Mesenchymal stem cell (in vitro differentiated cells and primary cell): ENCODE measurements around the gene TEAD1.

Experiments used
- DNase-seq: peaks from one replicate; pipeline ENCODE4 v3.0.0-alpha.2; 2013
- H2AFZ ChIP-seq: one replicate; pipeline ENCODE4 v1.6.1; 2013; ENCODE audit warnings: low read depth, mild to moderate bottlenecking, control low read depth, inconsistent platforms, low read length, moderate library complexity
- H2AK5ac ChIP-seq: 2 replicates; pipeline ENCODE4 v1.6.1; 2013; ENCODE audit warnings: low read length, moderate library complexity, mild to moderate bottlenecking, inconsistent platforms; ENCODE audit not compliant: severe bottlenecking
- H2BK120ac ChIP-seq: one replicate; pipeline ENCODE4 v1.6.1; 2013; ENCODE audit warnings: low read depth, mild to moderate bottlenecking, inconsistent platforms, low read length, moderate library complexity
- H2BK12ac ChIP-seq, 2 experiments: one replicate each; pipeline ENCODE4 v1.6.1; 2013; ENCODE audit warnings: inconsistent platforms in 2 of 2, low read length in 2 of 2, mild to moderate bottlenecking in 2 of 2, moderate library complexity in 2 of 2, control low read depth in 1 of 2
- H2BK15ac ChIP-seq: one replicate; pipeline ENCODE4 v1.6.1; 2013; ENCODE audit warnings: mild to moderate bottlenecking, low read depth, inconsistent platforms; ENCODE audit not compliant: poor library complexity, severe bottlenecking
- H2BK5ac ChIP-seq: 2 replicates; pipeline ENCODE4 v1.6.1; 2013; ENCODE audit warnings: low read depth, mild to moderate bottlenecking, low read length, control low read depth, inconsistent platforms; ENCODE audit not compliant: poor library complexity, severe bottlenecking
- H3K14ac ChIP-seq, 2 experiments: one replicate each; pipeline ENCODE4 v1.6.1; 2013; ENCODE audit warnings: inconsistent platforms in 2 of 2, low read length in 2 of 2, control low read depth in 1 of 2, mild to moderate bottlenecking in 1 of 2, moderate library complexity in 1 of 2
- H3K18ac ChIP-seq, 2 experiments: one replicate each; pipeline ENCODE4 v1.6.1; 2013; ENCODE audit warnings: inconsistent platforms in 2 of 2, low read length in 2 of 2, control low read depth in 1 of 2, low read depth in 1 of 2, mild to moderate bottlenecking in 1 of 2
- H3K23ac ChIP-seq, 2 experiments: one replicate each; pipeline ENCODE4 v1.6.1; 2013; ENCODE audit warnings: inconsistent platforms in 2 of 2, low read length in 2 of 2, mild to moderate bottlenecking in 2 of 2, moderate library complexity in 2 of 2, control low read depth in 1 of 2
- H3K27ac ChIP-seq: 2 replicates; pipeline ENCODE4 v1.5.1; 2013; ENCODE audit warnings: mild to moderate bottlenecking, moderate library complexity, low read length, control low read depth, inconsistent platforms; ENCODE audit not compliant: poor library complexity, severe bottlenecking
- H3K27me3 ChIP-seq, 2 experiments: 2 replicates each; pipeline versions ENCODE4 v1.6.1 to v1.7.0; 2013; ENCODE audit warnings: low read length in 2 of 2, mild to moderate bottlenecking in 2 of 2, moderate library complexity in 2 of 2, control low read depth in 1 of 2, inconsistent platforms in 1 of 2; ENCODE audit not compliant: control insufficient read depth in 1 of 2, insufficient read depth in 1 of 2
- H3K36me3 ChIP-seq, 2 experiments: 2 replicates each; pipeline versions ENCODE4 v1.6.1 to v1.7.0; 2013; ENCODE audit warnings: low read length in 2 of 2, control low read depth in 1 of 2, inconsistent platforms in 1 of 2, low read depth in 1 of 2, mild to moderate bottlenecking in 1 of 2; ENCODE audit not compliant: insufficient read depth in 2 of 2, control insufficient read depth in 1 of 2
- H3K4ac ChIP-seq, 2 experiments: one replicate each; pipeline ENCODE4 v1.6.1; 2013; ENCODE audit warnings: inconsistent platforms in 2 of 2, low read length in 2 of 2, mild to moderate bottlenecking in 2 of 2, moderate library complexity in 2 of 2, control low read depth in 1 of 2, low read depth in 1 of 2
- H3K4me1 ChIP-seq: 2 replicates; pipeline ENCODE4 v1.6.1; 2013; ENCODE audit warnings: low read depth, low read length, control low read depth; ENCODE audit not compliant: control insufficient read depth, insufficient read depth
- H3K4me2 ChIP-seq: 2 replicates; pipeline ENCODE4 v1.6.1; 2013; ENCODE audit warnings: low read length, mild to moderate bottlenecking, inconsistent platforms; ENCODE audit not compliant: poor library complexity, severe bottlenecking
- H3K4me3 ChIP-seq, 2 experiments: 2 replicates each; pipeline versions ENCODE4 v1.5.1 to v1.7.0; 2013; ENCODE audit warnings: low read length in 2 of 2, mild to moderate bottlenecking in 2 of 2, control low read depth in 1 of 2, low read depth in 1 of 2; ENCODE audit not compliant: insufficient read depth in 1 of 2
- H3K79me1 ChIP-seq: replicated peaks from 2 replicates; pipeline ENCODE4 v1.6.1; 2013; ENCODE audit warnings: mild to moderate bottlenecking, control low read depth, low read length, inconsistent platforms; ENCODE audit not compliant: poor library complexity, severe bottlenecking
- H3K9ac ChIP-seq: 2 replicates; pipeline ENCODE4 v1.7.0; 2013; ENCODE audit warnings: mild to moderate bottlenecking, low read length, moderate library complexity
- H3K9me3 ChIP-seq: 2 replicates; pipeline ENCODE4 v1.7.0; 2013; ENCODE audit warnings: mild to moderate bottlenecking, low read length; ENCODE audit not compliant: control insufficient read depth
- H4K8ac ChIP-seq: one replicate; pipeline ENCODE4 v1.6.1; 2013; ENCODE audit warnings: inconsistent platforms, mild to moderate bottlenecking, low read length, moderate library complexity
- H4K91ac ChIP-seq: one replicate; pipeline ENCODE4 v1.6.1; 2013; ENCODE audit warnings: mild to moderate bottlenecking, low read length, inconsistent platforms
- WGBS: methylation state at CpG from one replicate; pipeline ENCODE4 v1.1.7; 2013; ENCODE audit warnings: mixed read lengths; 5-methylcytosine and 5-hydroxymethylcytosine counted together

Gene TEAD1

DNA sequence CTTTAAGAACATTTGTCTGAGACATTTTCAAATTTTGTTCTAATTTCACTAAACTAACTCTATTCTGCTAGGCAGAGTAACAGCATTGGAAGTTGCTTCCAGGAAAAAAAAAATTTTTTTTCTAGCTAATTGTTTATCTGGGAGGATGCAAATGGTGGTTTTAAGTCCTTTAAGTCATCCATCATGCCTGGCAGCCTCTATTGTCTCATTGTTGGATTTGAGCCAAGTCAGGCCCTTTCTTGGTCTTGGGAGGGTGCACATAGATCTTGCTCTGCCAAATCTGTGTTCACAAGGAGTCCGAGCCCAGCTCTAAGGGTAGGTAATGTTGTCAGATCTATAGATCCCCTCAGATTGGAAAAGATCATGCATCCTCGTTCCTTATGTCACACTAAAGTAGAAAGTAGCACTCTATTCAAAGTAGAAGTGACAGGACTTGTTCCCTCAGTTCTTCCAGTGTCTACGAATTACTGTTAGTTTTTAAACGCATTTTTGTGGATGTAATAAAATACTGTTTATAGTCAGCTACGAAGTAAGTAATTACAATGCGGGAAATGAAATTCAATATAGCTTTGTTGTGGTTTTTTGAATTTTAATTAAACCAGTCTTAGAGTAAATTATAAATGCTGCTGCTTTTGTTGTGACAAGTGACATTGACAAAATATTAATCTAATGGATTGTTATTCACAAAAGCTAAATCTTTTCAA is 168.9 kb downstream of the TEAD1 start:
- H3K4me3 ChIP-seq, result no peak overlapping the region
- no peak overlapping the region for H2AK5ac ChIP-seq
- no peak overlapping the region for H3K18ac ChIP-seq
- no peak overlapping the region for H2BK15ac ChIP-seq
- H3K27ac ChIP-seq, result no peak overlapping the region
- H3K36me3 ChIP-seq, result no peaks in the 10 kb centered on the region
- H3K23ac ChIP-seq, result no peak overlapping the region
- no peaks in the 10 kb centered on the region for H3K9me3 ChIP-seq
- H2BK5ac ChIP-seq, result no peak overlapping the region
- peak overlapping the region; percentile 71 for H3K9ac ChIP-seq
- no peak overlapping the region for H3K4me2 ChIP-seq
- 78% methylated on average over 6 of the region's 6 CpGs for WGBS
- peak; percentile 61 for DNase-seq
- H4K91ac ChIP-seq, result no peak overlapping the region
- H3K4ac ChIP-seq, result no peak overlapping the region
- H2BK120ac ChIP-seq, result no peak overlapping the region
- H3K79me1 ChIP-seq, result peaks cover 16% of the 10 kb centered on the region
- no peak overlapping the region for H3K14ac ChIP-seq
- no peaks in the 10 kb centered on the region for H3K27me3 ChIP-seq
- H2BK12ac ChIP-seq, result no peak overlapping the region
- no peak overlapping the region for H4K8ac ChIP-seq
- no peak overlapping the region for H2AFZ ChIP-seq
- H3K4me1 ChIP-seq, result peaks cover 22% of the 10 kb centered on the region

- H3K79me1 ChIP-seq, result peaks cover 15% of the 10 kb centered on the region
- no peaks in the 10 kb centered on the region for H3K27me3 ChIP-seq
- no peak overlapping the region for H2BK15ac ChIP-seq
- H3K27ac ChIP-seq, result peak overlapping the region; percentile 69
- H3K4ac ChIP-seq, result peak overlapping the region in 1 of 2 experiments; percentile 68
- 78% methylated on average over 5 of the region's 6 CpGs for WGBS
- H4K8ac ChIP-seq, result peak overlapping the region; percentile 33
- no peak overlapping the region for H2AK5ac ChIP-seq
- H2BK120ac ChIP-seq, result no peak overlapping the region
- no peak overlapping the region for H3K9ac ChIP-seq
- H2BK12ac ChIP-seq, result peak overlapping the region in 1 of 2 experiments; percentile 21
- no peak overlapping the region for H2AFZ ChIP-seq
- DNase-seq, result peak; percentile 54
- H3K4me1 ChIP-seq, result peaks cover 23% of the 10 kb centered on the region
- no peak overlapping the region for H2BK5ac ChIP-seq
- H3K4me2 ChIP-seq, result peak overlapping the region; percentile 36
- H3K9me3 ChIP-seq, result no peaks in the 10 kb centered on the region
- peak overlapping the region; percentile 13 to 82 for H3K18ac ChIP-seq
- no peak overlapping the region for H4K91ac ChIP-seq
- H3K36me3 ChIP-seq, result peaks cover 0 to 2% of the 10 kb centered on the region in 2 experiments
- H3K4me3 ChIP-seq, result no peak overlapping the region
- H3K23ac ChIP-seq, result no peak overlapping the region
- no peak overlapping the region for H3K14ac ChIP-seq
These were observed 170.9 kb downstream of the TEAD1 start for GRCh38 chr11:12845163-12845562.

GRCh38 chr11:12845739-12846358 is 171.6 kb downstream of the TEAD1 start:
- peak; percentile 87 for DNase-seq
- WGBS, result 15% methylated on average over 10 of the region's 10 CpGs
- no peaks in the 10 kb centered on the region for H3K27me3 ChIP-seq
- no peak overlapping the region for H3K9ac ChIP-seq
- no peak overlapping the region for H3K4ac ChIP-seq
- H4K91ac ChIP-seq, result no peak overlapping the region
- H2BK120ac ChIP-seq, result no peak overlapping the region
- H3K4me2 ChIP-seq, result peak overlapping the region; percentile 36
- H3K36me3 ChIP-seq, result peaks cover 0 to 3% of the 10 kb centered on the region in 2 experiments
- no peak overlapping the region for H4K8ac ChIP-seq
- peak overlapping the region; percentile 69 for H3K27ac ChIP-seq
- H2AK5ac ChIP-seq, result no peak overlapping the region
- peak overlapping the region; percentile 13 to 82 for H3K18ac ChIP-seq
- no peak overlapping the region for H3K23ac ChIP-seq
- H3K9me3 ChIP-seq, result no peaks in the 10 kb centered on the region
- peaks cover 15% of the 10 kb centered on the region for H3K79me1 ChIP-seq
- peaks cover 23% of the 10 kb centered on the region for H3K4me1 ChIP-seq
- no peak overlapping the region for H2AFZ ChIP-seq
- no peak overlapping the region for H3K4me3 ChIP-seq
- H2BK12ac ChIP-seq, result no peak overlapping the region
- H2BK15ac ChIP-seq, result no peak overlapping the region
- H3K14ac ChIP-seq, result no peak overlapping the region
- H2BK5ac ChIP-seq, result no peak overlapping the region

GRCh38 chr11:12846786-12847615 is 172.8 kb downstream of the TEAD1 start:
- peaks cover 3% of the 10 kb centered on the region in 2 experiments for H3K36me3 ChIP-seq
- H3K4me2 ChIP-seq, result no peak overlapping the region
- H2BK12ac ChIP-seq, result peak overlapping the region; percentile 44 to 89
- H2BK15ac ChIP-seq, result no peak overlapping the region
- H2AK5ac ChIP-seq, result no peak overlapping the region
- no peak for DNase-seq
- WGBS, result 92% methylated on average over 2 of the region's 3 CpGs
- H2AFZ ChIP-seq, result no peak overlapping the region
- H3K27ac ChIP-seq, result peak overlapping the region; percentile 3
- H3K4me1 ChIP-seq, result peaks cover 21% of the 10 kb centered on the region
- no peak overlapping the region for H3K4me3 ChIP-seq
- no peak overlapping the region for H2BK5ac ChIP-seq
- H3K27me3 ChIP-seq, result no peaks in the 10 kb centered on the region
- H3K9me3 ChIP-seq, result no peaks in the 10 kb centered on the region
- H3K79me1 ChIP-seq, result peaks cover 17% of the 10 kb centered on the region
- no peak overlapping the region for H2BK120ac ChIP-seq
- H3K9ac ChIP-seq, result no peak overlapping the region
- H3K18ac ChIP-seq, result peak overlapping the region; percentile 48 to 76
- H4K91ac ChIP-seq, result peak overlapping the region; percentile 20
- no peak overlapping the region for H3K23ac ChIP-seq
- H3K4ac ChIP-seq, result peak overlapping the region in 1 of 2 experiments; percentile 60
- H4K8ac ChIP-seq, result peak overlapping the region; percentile 45
- H3K14ac ChIP-seq, result no peak overlapping the region
